ENCODE data around the gene PTP4A1.

The PTP4A1 gene

GRCh38 chr6:63537959-63538300 is 34.4 kb upstream of the PTP4A1 start:
- no peak for TF ChIP-seq CTCF (conservative IDR thresholded peaks at IDR 0.05; ENCODE audit: low read depth)
- DNase-seq (ENCODE audit: low spot score) = no peak
- ChIA-PET CTCF (no interaction called here), POLR2A (ENCODE audit: low non-redundant PET) (no interaction called here)
- H3K27ac ChIP-seq = peak overlapping the region; percentile 63; the same call in 1 of the 2 replicates

- no peak for TF ChIP-seq CTCF (conservative IDR thresholded peaks at IDR 0.05; ENCODE audit: low read depth)
- ChIA-PET CTCF (no interaction called here), POLR2A (ENCODE audit: low non-redundant PET) (no interaction called here)
- no peak overlapping the region for H3K27ac ChIP-seq
- no peak for DNase-seq (ENCODE audit: low spot score)
These were observed 33.7 kb upstream of the PTP4A1 start for GRCh38 chr6:63538550-63538949.

- no peak for DNase-seq (ENCODE audit: low spot score)
- no peak overlapping the region for H3K27ac ChIP-seq
- no peak for TF ChIP-seq CTCF (conservative IDR thresholded peaks at IDR 0.05; ENCODE audit: low read depth)
- ChIA-PET POLR2A (ENCODE audit: low non-redundant PET) (no interaction called here), CTCF (no interaction called here)
These were observed 29.3 kb upstream of the PTP4A1 start for GRCh38 chr6:63543001-63543400.

GRCh38 chr6:63543982-63544381 is 28.3 kb upstream of the PTP4A1 start:
- H3K27ac ChIP-seq = no peak overlapping the region
- no peak for TF ChIP-seq CTCF (conservative IDR thresholded peaks at IDR 0.05; ENCODE audit: low read depth)
- ChIA-PET POLR2A (ENCODE audit: low non-redundant PET) (no interaction called here), CTCF (no interaction called here)
- no peak for DNase-seq (ENCODE audit: low spot score)

- POLR2A ChIA-PET (ENCODE audit: low non-redundant PET) = no interaction called here
- no peak for TF ChIP-seq CTCF (conservative IDR thresholded peaks at IDR 0.05; ENCODE audit: low read depth)
- CTCF ChIA-PET = no interaction called here
- no peak overlapping the region for H3K27ac ChIP-seq
- no peak for DNase-seq (ENCODE audit: low spot score)
These were observed 26.0 kb upstream of the PTP4A1 start for GRCh38 chr6:63546236-63546635.

GRCh38 chr6:63546697-63547096 is 25.6 kb upstream of the PTP4A1 start:
- ChIA-PET POLR2A (ENCODE audit: low non-redundant PET) (no interaction called here), CTCF (interaction anchor here (0.7 kb wide), 1 partner anchor 27 kb away, joined by 5 read pairs; no protein-coding TSS in a partner anchor)
- no peak for TF ChIP-seq CTCF (conservative IDR thresholded peaks at IDR 0.05; ENCODE audit: low read depth)
- no peak overlapping the region for H3K27ac ChIP-seq
- no peak for DNase-seq (ENCODE audit: low spot score)

- no peak for TF ChIP-seq CTCF (conservative IDR thresholded peaks at IDR 0.05; ENCODE audit: low read depth)
- POLR2A ChIA-PET (ENCODE audit: low non-redundant PET) = no interaction called here
- DNase-seq (ENCODE audit: low spot score) = no peak
- CTCF ChIA-PET = interaction anchor here (0.6 kb wide), 1 partner anchor 117 kb away, joined by 3 read pairs; no protein-coding TSS in a partner anchor
- H3K27ac ChIP-seq = no peak overlapping the region
These were observed 23.2 kb upstream of the PTP4A1 start for GRCh38 chr6:63549076-63549475.

Data from RWPE1 (cell line).